IPS-18a (cell line): ENCODE results near the gene OSBPL2.

Experiments
- H3K27ac ChIP-seq: one replicate; pipeline ENCODE4 v1.5.1; 2013; ENCODE audit warnings: low read length
- H3K27me3 ChIP-seq: one replicate; pipeline ENCODE4 v1.6.1; 2013; ENCODE audit warnings: mild to moderate bottlenecking, low read length; ENCODE audit not compliant: control insufficient read depth, insufficient read depth
- H3K36me3 ChIP-seq: one replicate; pipeline ENCODE4 v1.6.1; 2013; ENCODE audit warnings: low read depth, low read length; ENCODE audit not compliant: control insufficient read depth
- H3K4me1 ChIP-seq: one replicate; pipeline ENCODE4 v1.6.1; 2013; ENCODE audit warnings: low read depth, low read length; ENCODE audit not compliant: control insufficient read depth
- H3K4me3 ChIP-seq: one replicate; pipeline ENCODE4 v1.5.1; 2013; ENCODE audit warnings: low read length
- H3K9ac ChIP-seq: one replicate; pipeline ENCODE4 v1.6.1; 2013; ENCODE audit warnings: mild to moderate bottlenecking, low read length, moderate library complexity
- H3K9me3 ChIP-seq: one replicate; pipeline ENCODE4 v1.6.1; 2013; ENCODE audit warnings: low read depth, low read length; ENCODE audit not compliant: control insufficient read depth

Gene OSBPL2

DNA sequence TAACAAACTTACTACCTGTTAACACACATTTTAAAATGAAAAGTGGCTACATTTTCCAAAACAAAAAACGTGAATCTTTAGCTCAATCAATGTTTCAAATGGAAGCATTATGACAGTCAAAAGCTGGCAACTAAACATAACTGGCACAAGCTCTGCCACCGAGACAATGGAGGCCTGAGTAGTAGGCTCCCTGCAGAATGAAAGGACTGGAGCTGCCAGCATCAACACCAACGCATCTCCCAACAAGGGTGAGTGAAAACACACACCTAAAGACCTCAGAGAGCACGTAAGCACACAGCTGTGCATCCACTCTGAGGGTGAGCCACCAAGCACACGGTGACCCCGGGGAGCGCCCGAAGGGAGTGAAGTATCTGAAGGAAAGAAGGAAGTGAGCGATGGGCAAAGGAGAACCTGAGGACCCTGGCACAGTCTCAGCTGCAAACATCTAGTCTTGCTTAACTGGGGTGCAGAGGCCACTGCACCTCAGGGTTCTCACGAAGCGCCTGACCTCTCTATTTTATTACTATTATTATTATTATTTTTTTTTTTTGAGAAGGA is 62.9 kb downstream of the OSBPL2 start:
- no peaks in the 10 kb centered on the region for H3K9me3 ChIP-seq
- no peaks in the 10 kb centered on the region for H3K4me1 ChIP-seq
- no peak overlapping the region for H3K4me3 ChIP-seq
- H3K36me3 ChIP-seq, result peaks cover 21% of the 10 kb centered on the region
- H3K27ac ChIP-seq, result no peak overlapping the region
- H3K27me3 ChIP-seq, result no peaks in the 10 kb centered on the region
- H3K9ac ChIP-seq, result no peak overlapping the region

DNA sequence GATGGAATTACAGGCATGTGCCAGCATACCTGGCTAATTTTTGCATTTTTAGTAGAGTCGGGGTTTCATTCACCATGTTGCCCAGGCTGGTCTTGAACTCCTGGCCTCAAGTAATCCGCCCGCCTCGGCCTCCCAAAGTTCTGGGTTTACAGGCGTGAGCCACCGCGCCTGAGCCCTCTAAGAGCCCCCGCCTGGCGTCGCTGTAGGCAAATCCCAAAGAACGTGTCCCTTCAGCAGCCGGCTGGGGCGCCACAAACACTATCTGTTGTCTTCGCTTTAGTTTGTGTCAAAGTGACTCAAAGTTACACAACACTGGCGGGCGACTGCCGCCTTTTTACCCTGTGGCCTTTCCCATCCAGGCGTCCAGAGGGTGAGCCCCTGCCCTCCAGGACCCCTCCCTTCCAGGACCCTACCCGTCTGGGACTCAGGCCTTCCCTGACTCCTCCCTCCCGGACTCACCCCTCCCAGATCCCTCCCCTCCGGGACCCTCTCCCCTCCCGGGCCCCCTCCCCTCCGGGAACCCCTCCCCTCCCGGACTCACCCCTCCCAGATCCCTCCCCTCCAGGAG is 63.5 kb downstream of the OSBPL2 start:
- H3K4me1 ChIP-seq, result no peaks in the 10 kb centered on the region
- H3K9me3 ChIP-seq, result no peaks in the 10 kb centered on the region
- no peaks in the 10 kb centered on the region for H3K27me3 ChIP-seq
- H3K27ac ChIP-seq, result peak overlapping the region; percentile 68
- peak overlapping the region; percentile 74 for H3K9ac ChIP-seq
- H3K36me3 ChIP-seq, result peaks cover 28% of the 10 kb centered on the region
- H3K4me3 ChIP-seq, result peak overlapping the region; percentile 85

DNA sequence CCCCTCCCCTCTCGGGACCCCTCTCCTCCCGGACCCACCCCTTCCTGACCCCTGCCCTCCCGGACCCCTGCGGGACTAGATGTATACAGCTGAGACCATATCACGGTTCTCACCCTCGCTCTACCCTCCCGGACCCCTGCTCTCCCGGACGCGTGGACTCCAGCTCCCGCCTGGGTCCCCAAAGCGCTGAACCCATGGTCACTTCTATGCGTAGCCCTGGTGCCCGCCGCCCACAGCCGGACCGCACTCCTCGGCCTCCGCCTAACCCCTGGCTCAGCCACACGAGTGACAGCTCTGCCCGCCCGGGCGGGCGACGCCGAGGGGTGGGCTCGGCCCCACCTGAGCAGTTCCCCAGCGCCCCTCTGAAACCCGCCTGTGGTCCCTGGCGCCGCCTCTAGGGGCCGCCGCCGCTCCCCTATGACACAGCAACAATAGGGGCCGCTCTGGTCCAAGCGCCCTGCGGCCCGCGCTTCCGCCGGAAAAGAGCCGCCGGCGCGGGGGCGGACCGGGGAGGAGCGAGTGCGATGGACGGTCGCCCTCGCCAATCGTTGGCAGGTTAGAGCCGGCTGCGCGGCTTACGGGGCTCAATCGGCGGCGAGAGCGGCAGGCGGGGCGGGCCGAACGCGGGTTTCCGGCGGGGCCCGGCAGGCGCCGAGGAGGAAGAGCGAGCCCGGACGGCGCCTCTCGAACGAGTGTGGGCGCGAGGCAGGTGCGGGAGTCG is 64.2 kb downstream of the OSBPL2 start, which contains the start of gene ADRM1:
Gene ADRM1 (plus strand): TSS at position 657 of the 721 bp plus-strand sequence. CDS start 572 bp downstream, outside the sequence.
- Histone ChIP-seq H3K9me3 (no peaks in the 10 kb centered on the region), H3K4me1 (no peaks in the 10 kb centered on the region), H3K27ac (peak within 1 kb of the TSS; percentile 68), H3K27me3 (no peaks in the 10 kb centered on the region), H3K9ac (peak within 1 kb of the TSS; percentile 74), H3K4me3 (peak within 1 kb of the TSS; percentile 92), H3K36me3 (peaks cover 34% of the 10 kb centered on the region)

DNA sequence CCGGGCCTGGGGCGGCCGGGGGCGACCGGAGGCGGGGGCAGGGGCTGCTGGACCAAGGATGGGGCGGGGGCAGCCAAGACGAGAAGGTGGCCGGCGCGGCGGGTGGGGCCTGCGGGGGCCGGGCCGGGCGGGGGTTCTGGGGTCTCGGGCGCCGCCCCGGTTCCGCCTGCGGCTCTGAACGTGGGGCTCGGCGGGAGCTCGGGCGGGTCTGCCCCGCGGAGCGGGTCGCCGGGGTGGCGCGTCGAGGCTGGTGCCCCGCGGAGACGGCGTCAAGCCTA is 64.7 kb downstream of the OSBPL2 start:
- Histone ChIP-seq H3K36me3 (peaks cover 39% of the 10 kb centered on the region), H3K9ac (peak overlapping the region; percentile 74), H3K27ac (no peak overlapping the region), H3K27me3 (no peaks in the 10 kb centered on the region), H3K4me1 (no peaks in the 10 kb centered on the region), H3K4me3 (peak overlapping the region; percentile 92), H3K9me3 (no peaks in the 10 kb centered on the region)

- Histone ChIP-seq H3K9me3 (no peaks in the 10 kb centered on the region), H3K27me3 (no peaks in the 10 kb centered on the region), H3K9ac (peak overlapping the region; percentile 74), H3K4me3 (peak overlapping the region; percentile 92), H3K36me3 (peaks cover 45% of the 10 kb centered on the region), H3K27ac (peak overlapping the region; percentile 37), H3K4me1 (no peaks in the 10 kb centered on the region)
These were observed 65.3 kb downstream of the OSBPL2 start for GRCh38 chr20:62303340-62304226.

DNA sequence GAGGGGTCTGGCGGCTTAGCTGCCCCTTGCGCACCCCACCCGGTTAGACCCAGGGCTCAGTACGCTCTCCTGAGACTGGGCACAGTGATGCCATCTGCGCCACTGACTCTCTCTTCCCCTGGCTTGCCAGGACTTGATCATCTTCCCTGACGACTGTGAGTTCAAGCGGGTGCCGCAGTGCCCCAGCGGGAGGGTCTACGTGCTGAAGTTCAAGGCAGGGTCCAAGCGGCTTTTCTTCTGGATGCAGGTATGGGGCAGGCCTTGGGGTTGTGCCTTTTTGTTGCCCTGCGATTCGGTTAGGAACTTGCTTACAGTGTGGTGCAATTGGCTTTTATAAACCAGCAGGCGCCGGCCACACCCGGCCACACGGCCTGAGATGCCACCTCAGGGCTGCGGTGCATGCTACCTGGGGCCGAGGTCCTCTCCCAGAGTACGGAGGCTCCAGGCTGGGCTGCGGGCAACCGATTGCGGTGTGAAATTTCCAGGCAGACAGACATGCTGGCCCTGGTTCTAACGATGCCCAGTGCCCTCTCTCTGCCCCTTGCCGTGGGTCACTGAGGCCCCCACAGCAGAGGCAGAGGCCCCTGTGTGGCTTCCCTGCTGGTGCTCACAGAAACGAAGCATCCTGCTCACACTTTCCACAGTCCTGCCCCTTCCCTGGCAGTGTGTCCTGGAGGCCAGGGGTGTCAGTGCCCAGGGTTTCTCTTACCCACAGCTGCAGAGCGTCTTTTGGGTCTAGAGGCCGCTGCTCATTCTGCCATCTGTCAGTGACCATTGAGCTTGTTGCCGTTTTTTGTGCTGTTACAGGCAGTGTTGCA is 66.2 kb downstream of the OSBPL2 start:
- Histone ChIP-seq H3K4me3 (peak overlapping the region; percentile 92), H3K27ac (no peak overlapping the region), H3K27me3 (no peaks in the 10 kb centered on the region), H3K9me3 (no peaks in the 10 kb centered on the region), H3K36me3 (peaks cover 51% of the 10 kb centered on the region), H3K4me1 (no peaks in the 10 kb centered on the region), H3K9ac (peak overlapping the region; percentile 74)

DNA sequence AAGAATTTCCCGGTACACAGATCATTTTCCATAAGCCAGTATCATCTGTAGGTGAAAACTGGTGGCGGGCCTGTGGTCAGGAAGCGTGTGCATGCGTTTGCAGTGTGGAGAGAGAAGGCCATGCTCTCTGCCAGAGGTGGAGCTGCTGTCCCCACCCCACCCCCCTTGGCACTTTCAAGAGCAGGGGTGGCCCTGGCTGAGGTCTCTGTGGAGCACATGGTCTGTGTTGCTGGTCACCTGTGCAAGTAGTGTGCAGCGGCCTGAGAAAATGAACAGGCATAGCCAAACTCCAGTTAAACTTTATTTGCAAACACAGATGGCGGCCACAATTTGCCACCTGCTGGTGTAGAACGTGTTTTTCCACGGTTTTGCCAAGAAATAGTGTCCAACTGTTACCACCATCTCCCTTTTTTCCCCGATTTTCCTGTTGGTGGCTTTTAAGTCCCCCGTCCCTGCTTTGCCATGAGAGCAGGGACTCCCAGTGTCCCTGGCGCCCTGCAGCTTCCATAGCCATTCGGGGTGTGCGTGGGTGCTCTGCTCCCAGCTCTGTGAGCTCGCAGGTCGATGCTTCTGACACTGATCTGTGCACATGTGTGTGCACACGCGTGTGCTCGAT is 66.9 kb downstream of the OSBPL2 start:
- H3K36me3 ChIP-seq, result peaks cover 55% of the 10 kb centered on the region
- H3K4me1 ChIP-seq, result no peaks in the 10 kb centered on the region
- H3K4me3 ChIP-seq, result no peak overlapping the region

GRCh38 chr20:62305765-62306413 is 67.6 kb downstream of the OSBPL2 start:
- Histone ChIP-seq H3K36me3 (peaks cover 55% of the 10 kb centered on the region), H3K4me1 (no peaks in the 10 kb centered on the region), H3K9me3 (no peaks in the 10 kb centered on the region), H3K27me3 (no peaks in the 10 kb centered on the region), H3K27ac (no peak overlapping the region), H3K4me3 (no peak overlapping the region), H3K9ac (no peak overlapping the region)

More for the DNA sequence above, 66.9 kb downstream of the OSBPL2 start:
- no peaks in the 10 kb centered on the region for H3K9me3 ChIP-seq
- H3K27ac ChIP-seq, result no peak overlapping the region
- H3K27me3 ChIP-seq, result no peaks in the 10 kb centered on the region
- no peak overlapping the region for H3K9ac ChIP-seq

- Histone ChIP-seq H3K36me3 (peaks cover 55% of the 10 kb centered on the region), H3K9me3 (no peaks in the 10 kb centered on the region), H3K27me3 (no peaks in the 10 kb centered on the region), H3K27ac (no peak overlapping the region), H3K4me3 (no peak overlapping the region), H3K4me1 (no peaks in the 10 kb centered on the region), H3K9ac (no peak overlapping the region)
These were observed 68.3 kb downstream of the OSBPL2 start for GRCh38 chr20:62306414-62307187.
